Measurements from ENCODE around the gene PABPC1L.
A peak's percentile ranks its signal among the peaks of the same experiment; 100 is the strongest.

The PABPC1L gene

GRCh38 chr20:44900231-44900854, 9.5 kb upstream of the PABPC1L start:
- DNase-seq (ENCODE audit: low read depth in 2 of 3, low spot score in 1 of 3) = no peak

DNA sequence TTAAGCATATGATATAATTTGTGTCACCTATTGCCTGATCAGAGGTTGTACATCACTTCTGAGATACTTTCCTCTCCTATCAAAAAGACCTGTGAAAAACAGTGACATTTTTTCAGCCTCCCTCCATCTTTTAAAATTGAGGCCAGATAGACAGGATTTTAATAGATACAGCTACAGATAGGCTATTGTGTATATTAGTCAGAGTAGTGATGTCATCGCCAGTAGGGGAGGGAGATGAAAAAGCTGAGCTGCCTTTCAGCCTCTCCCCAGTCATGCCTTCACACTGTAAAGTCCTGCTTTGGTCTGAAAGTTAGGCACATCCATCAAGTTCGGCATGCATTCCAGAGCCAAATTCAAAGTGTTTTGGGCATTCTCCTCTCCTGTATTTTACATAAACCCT, 7.9 kb upstream of the PABPC1L start:
- no peak for DNase-seq (ENCODE audit: low read depth in 2 of 3, low spot score in 1 of 3)

- no peak for DNase-seq (ENCODE audit: low read depth in 2 of 3, low spot score in 1 of 3)
These were observed 5.5 kb upstream of the PABPC1L start for GRCh38 chr20:44904377-44904776.

GRCh38 chr20:44908987-44909871, 631 bp upstream of the PABPC1L start:
- no peak for DNase-seq (ENCODE audit: low read depth in 2 of 3, low spot score in 1 of 3)

DNA sequence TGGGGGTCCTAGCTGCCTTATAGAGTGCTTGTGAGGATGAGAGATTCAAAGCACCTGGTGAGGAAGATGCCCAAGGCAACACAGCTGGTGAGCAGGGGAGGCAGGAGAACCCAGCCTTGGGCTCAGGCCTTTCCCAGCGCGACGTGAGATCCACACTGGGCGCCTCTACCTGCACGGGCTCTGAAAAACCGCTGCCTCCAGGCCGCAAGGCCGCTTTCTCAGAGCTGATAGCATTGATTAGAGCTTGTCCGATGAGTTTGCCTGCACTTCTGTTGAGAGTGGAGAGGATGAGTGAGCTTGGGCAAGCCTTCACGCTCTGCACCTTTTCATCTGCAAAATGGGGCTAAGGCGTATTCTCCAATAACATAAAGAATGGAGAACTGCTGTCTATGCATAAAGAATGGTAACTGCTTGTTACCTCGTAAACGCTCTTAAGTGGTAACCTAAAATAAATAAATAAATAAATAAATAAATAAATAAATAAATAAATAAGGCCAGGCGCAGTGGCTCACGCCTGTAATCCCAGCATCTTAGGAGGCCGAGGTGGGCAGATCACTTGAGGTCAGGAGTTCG, 916 bp downstream of the PABPC1L start:
- no peak for DNase-seq (ENCODE audit: low read depth in 2 of 3, low spot score in 1 of 3)

- DNase-seq (ENCODE audit: low read depth in 2 of 3, low spot score in 1 of 3) = peak; percentile 35 to 48 (median 36)
These were observed 1.5 kb downstream of the PABPC1L start for GRCh38 chr20:44911264-44911921.

DNA sequence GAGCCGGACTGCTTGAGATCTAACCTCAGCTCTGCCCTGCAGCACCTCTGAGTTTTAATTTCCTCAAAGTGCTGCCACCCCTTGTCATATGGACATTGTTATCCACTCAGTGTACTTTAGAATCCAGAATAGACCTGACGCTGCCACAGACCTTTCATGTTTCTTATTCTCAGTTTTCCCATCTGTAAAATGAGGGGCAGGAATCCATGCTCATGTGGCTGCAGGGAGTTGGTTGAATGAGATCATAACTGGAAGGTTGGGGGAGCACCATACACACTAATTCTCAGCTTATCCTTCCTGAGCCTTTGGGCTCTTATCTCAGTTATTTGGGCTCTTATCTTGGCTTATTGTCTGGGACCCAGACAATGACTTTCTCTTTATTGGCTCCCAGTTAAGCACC, 2.3 kb downstream of the PABPC1L start:
- no peak for DNase-seq (ENCODE audit: low read depth in 2 of 3, low spot score in 1 of 3)

GRCh38 chr20:44914924-44915323, 5.1 kb downstream of the PABPC1L start:
- DNase-seq (ENCODE audit: low read depth in 2 of 3, low spot score in 1 of 3) = no peak

GRCh38 chr20:44916586-44916985, 6.7 kb downstream of the PABPC1L start:
- no peak for DNase-seq (ENCODE audit: low read depth in 2 of 3, low spot score in 1 of 3)

DNA sequence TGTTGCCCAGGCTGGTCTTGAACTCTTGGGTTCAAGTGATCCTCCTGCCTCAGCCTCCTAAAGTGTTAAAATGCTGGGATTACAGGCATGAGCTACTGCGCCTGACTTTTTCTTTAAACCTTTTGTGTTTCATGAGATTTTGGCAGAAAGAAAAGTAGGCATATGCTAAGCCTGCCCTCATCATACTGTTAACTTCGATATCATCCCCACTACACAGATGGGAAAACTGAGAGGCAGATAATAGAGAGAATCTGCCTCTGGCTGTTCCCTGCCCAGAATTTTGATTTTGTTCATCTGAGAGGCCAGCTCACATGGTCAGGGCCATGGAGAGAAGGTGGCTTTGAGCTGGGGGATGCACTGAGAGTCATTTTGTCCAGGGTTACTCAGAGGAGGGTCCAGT, 7.5 kb downstream of the PABPC1L start:
- DNase-seq (ENCODE audit: low read depth in 2 of 3, low spot score in 1 of 3) = no peak

GRCh38 chr20:44918342-44918741, 8.5 kb downstream of the PABPC1L start:
- no peak for DNase-seq (ENCODE audit: low read depth in 2 of 3, low spot score in 1 of 3)

DNA sequence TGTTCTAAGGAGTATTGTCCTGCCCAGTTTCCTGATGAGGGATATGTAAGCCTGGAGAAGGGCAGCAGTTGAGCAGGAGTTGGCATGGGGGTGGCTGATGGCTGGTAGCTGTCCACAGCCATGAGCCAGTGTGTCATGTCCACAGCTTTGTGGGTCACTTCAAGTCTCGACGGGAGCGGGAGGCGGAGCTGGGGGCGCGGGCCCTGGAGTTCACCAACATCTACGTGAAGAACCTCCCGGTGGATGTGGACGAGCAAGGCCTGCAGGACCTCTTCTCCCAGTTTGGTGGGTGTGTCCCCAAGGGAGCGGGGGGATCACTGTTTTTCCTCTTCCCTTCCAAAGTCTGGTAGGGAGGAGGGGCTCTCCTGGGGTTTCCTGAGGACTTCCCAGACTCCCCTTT, 8.9 kb downstream of the PABPC1L start:
- no peak for DNase-seq (ENCODE audit: low read depth in 2 of 3, low spot score in 1 of 3)

DNA sequence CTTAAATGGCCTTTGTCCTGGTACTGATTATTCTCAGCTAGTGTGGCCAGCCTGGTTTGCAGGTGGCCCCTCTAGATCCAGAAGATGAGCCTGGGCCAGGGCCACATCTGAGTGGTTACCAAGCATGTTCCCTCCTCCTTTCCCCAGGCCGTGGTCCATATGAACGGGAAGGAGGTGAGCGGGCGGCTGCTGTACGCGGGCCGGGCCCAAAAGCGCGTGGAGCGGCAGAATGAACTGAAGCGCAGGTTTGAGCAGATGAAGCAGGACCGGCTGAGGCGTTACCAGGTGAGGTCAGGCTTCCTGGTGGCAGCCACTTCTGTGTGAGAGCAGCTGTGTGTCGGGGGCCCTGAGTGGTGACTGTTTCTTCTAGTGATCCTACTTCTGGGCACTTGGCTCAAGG, 11.6 kb downstream of the PABPC1L start:
- no peak for DNase-seq (ENCODE audit: low read depth in 2 of 3, low spot score in 1 of 3)

DNA sequence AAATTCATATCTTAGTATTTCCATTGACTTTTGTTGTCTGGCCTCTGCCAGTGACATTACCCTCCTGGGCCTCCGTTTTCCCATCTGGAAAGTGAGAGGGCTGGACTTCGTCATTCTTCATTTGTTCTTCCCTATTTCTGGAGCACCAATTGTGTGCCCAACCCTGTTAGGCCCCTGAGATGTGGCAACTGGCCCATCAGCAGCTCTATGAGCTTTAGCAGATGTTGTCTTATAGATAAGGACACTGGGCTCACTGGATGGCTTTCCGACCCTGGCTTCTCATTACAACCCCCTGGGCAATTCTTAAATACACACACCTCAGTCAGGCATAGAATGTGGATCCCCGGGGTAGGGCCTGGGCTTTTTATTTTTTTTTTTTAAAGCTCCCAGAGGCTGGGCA, 14.7 kb downstream of the PABPC1L start:
- no peak for DNase-seq (ENCODE audit: low read depth in 2 of 3, low spot score in 1 of 3)

DNA sequence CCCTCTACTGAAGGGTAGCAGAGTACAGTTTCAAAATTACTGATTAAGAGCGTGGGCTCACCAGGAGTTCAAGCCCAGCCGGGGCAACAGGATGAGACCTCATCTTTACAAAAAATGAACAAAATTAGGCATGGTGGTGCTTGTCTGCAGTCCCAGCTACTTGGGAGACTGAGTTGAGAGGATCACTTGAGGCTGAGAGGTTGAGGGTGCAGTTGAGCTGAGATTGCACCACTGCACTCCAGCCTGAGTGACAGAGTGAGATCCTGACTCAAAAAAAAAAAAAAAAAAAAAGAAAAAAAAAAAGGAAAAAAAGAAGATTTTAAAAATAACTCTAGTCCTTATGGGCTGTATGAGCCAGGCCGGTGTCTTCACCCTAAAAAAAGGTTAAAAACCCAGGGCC, 18.7 kb downstream of the PABPC1L start:
- DNase-seq (ENCODE audit: low read depth in 2 of 3, low spot score in 1 of 3) = no peak

DNA sequence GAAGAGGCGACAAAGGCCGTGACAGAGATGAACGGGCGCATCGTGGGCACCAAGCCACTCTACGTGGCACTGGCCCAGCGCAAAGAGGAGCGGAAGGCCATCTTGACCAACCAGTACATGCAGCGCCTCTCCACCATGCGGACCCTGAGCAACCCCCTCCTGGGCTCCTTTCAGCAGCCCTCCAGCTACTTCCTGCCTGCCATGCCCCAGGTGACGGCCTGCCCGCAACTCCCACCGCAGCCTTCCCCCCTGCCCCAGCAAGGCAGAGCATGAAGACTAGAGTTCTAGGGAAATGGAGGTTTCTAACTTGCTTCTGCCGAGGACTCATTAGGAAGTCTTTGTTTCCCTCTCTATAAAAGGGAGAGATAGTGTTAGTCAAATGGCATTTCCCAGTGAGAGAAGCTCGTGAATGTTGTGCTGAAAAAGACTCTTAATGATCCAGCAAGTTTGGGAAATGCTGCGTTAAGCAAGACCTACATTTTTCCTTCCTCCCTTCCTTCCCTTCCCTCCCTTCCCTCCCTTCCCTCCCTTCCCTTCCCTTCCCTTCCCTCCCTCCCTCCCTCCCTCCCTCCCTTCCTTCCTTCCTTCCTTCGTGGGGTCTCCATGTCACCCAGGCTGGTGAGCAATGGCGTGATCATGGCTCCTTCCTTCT, 20.8 kb downstream of the PABPC1L start:
- DNase-seq (ENCODE audit: low read depth in 2 of 3, low spot score in 1 of 3) = no peak

GRCh38 chr20:44931911-44932310, 22.1 kb downstream of the PABPC1L start:
- DNase-seq (ENCODE audit: low read depth in 2 of 3, low spot score in 1 of 3) = no peak

DNA sequence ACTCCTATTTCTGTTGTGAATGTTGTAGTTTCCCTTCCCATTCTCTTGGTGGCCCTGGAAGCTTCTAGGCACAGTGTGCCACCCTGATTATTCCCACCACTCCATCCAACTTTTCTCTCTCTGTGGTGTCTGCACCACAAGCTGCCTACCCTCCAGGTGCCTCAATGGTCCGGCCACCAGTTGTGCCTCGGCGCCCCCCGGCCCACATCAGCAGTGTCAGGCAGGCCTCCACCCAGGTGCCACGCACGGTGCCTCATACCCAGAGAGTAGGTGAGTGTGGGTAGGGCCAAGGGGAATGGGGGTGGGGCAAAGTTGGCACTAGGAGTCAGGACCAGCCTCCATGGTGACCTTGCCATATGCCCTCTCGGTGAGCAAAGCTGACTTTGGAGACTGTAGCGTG, 23.1 kb downstream of the PABPC1L start:
- DNase-seq (ENCODE audit: low read depth in 2 of 3, low spot score in 1 of 3) = no peak

DNA sequence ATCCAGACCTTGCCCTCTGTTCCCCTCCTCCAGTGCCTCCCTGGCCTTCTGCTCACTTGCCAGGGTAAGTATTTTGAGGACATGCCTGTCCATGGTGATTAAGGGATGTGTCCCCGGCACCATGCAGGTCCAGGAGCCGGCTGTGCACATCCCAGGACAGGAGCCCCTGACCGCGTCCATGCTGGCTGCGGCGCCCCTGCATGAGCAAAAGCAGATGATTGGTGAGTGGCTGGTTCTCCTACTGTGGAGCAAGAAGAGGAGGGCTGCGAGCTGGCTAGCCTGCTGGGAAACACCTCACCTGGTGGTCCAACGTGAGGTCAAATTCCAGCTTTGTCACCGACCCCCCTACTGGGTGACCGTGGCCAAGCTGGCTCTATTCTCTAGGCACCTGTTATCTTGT, 26.6 kb downstream of the PABPC1L start:
- no peak for DNase-seq (ENCODE audit: low read depth in 2 of 3, low spot score in 1 of 3)

- no peak for DNase-seq (ENCODE audit: low read depth in 2 of 3, low spot score in 1 of 3)
These were observed 28.8 kb downstream of the PABPC1L start for GRCh38 chr20:44938637-44939036.

GRCh38 chr20:44941120-44941691, 31.3 kb downstream of the PABPC1L start:
- no peak for DNase-seq (ENCODE audit: low read depth in 2 of 3, low spot score in 1 of 3)
